Memory B cell (primary cell): ENCODE results near the gene SUFU.
"Not testable (repeated sequence)": the region's sequence is repeated elsewhere in the genome, so short reads cannot be mapped to it uniquely, and the experiment has no call there.

Experiments
- ATAC-seq: fragments of 150-1000 bp; cut with Tn5 transposase; 2 replicates; pipeline ENCODE4 v1.10.0; 2021; ENCODE audit warnings: low read depth, mild to moderate bottlenecking, moderate library complexity
- DNase-seq, 2 donors: peaks; one replicate each; pipeline ENCODE4 v3.0.0; 2022; ENCODE audit warnings: low spot score in 2 of 2
- H3K27ac Mint-ChIP-seq: one replicate; pipeline ENCODE4 v1.8.0; 2022; ENCODE audit warnings: mild to moderate bottlenecking, moderate library complexity, mixed read lengths
- H3K27me3 Mint-ChIP-seq: one replicate; pipeline ENCODE4 v1.8.0; 2022; ENCODE audit warnings: mixed read lengths
- H3K36me3 Mint-ChIP-seq: one replicate; pipeline ENCODE4 v1.8.0; 2022; ENCODE audit warnings: mild to moderate bottlenecking, mixed read lengths
- H3K4me1 Mint-ChIP-seq: one replicate; pipeline ENCODE4 v1.8.0; 2022; ENCODE audit warnings: mixed read lengths
- H3K4me3 Mint-ChIP-seq: one replicate; pipeline ENCODE4 v1.8.0; 2022; ENCODE audit warnings: mild to moderate bottlenecking, moderate library complexity, mixed read lengths
- H3K9me3 Mint-ChIP-seq: one replicate; pipeline ENCODE4 v1.8.0; 2022; ENCODE audit warnings: mixed read lengths

Gene SUFU

GRCh38 chr10:102656791-102657371 lies 153.1 kb downstream of the SUFU start:
- ATAC-seq (no peak), DNase-seq (no peak)
- H3K27ac Mint-ChIP-seq, result no peak overlapping the region
- peaks cover 25% of the 10 kb centered on the region for H3K4me1 Mint-ChIP-seq
- H3K27me3 Mint-ChIP-seq, result no peaks in the 10 kb centered on the region
- H3K9me3 Mint-ChIP-seq, result no peaks in the 10 kb centered on the region
- H3K36me3 Mint-ChIP-seq, result peaks cover 39% of the 10 kb centered on the region
- no peak overlapping the region for H3K4me3 Mint-ChIP-seq

- no peak for ATAC-seq
- Mint-ChIP-seq H3K27me3 (no peaks in the 10 kb centered on the region), H3K4me3 (no peak overlapping the region), H3K4me1 (peaks cover 20% of the 10 kb centered on the region), H3K9me3 (no peaks in the 10 kb centered on the region), H3K36me3 (peaks cover 39% of the 10 kb centered on the region), H3K27ac (no peak overlapping the region)
- DNase-seq, result no peak
Observed at GRCh38 chr10:102657451-102657850, 153.7 kb downstream of the SUFU start.

- ATAC-seq (no peak), DNase-seq (no peak)
- H3K9me3 Mint-ChIP-seq, result no peaks in the 10 kb centered on the region
- H3K27me3 Mint-ChIP-seq, result no peaks in the 10 kb centered on the region
- H3K4me1 Mint-ChIP-seq, result peaks cover 18% of the 10 kb centered on the region
- H3K36me3 Mint-ChIP-seq, result peaks cover 37% of the 10 kb centered on the region
- no peak overlapping the region for H3K27ac Mint-ChIP-seq
- H3K4me3 Mint-ChIP-seq, result no peak overlapping the region
Observed at GRCh38 chr10:102657984-102658724, 154.4 kb downstream of the SUFU start.

- ATAC-seq, result no peak
Observed at GRCh38 chr10:102658802-102659201, 155.0 kb downstream of the SUFU start.

GRCh38 chr10:102660888-102661657 lies 157.3 kb downstream of the SUFU start:
- no peaks in the 10 kb centered on the region for H3K27me3 Mint-ChIP-seq
- H3K27ac Mint-ChIP-seq, result no peak overlapping the region
- peaks cover 9% of the 10 kb centered on the region for H3K4me1 Mint-ChIP-seq
- ATAC-seq (peak; percentile 81), DNase-seq (no peak)
- H3K9me3 Mint-ChIP-seq, result no peaks in the 10 kb centered on the region
- H3K4me3 Mint-ChIP-seq, result peak overlapping the region; percentile 37
- peaks cover 18% of the 10 kb centered on the region for H3K36me3 Mint-ChIP-seq

More at GRCh38 chr10:102658802-102659201, 155.0 kb downstream of the SUFU start:
- Mint-ChIP-seq H3K27ac (no peak overlapping the region), H3K4me1 (peaks cover 11% of the 10 kb centered on the region), H3K27me3 (no peaks in the 10 kb centered on the region), H3K4me3 (no peak overlapping the region), H3K36me3 (peaks cover 31% of the 10 kb centered on the region), H3K9me3 (no peaks in the 10 kb centered on the region)
- DNase-seq, result no peak

- H3K36me3 Mint-ChIP-seq, result peaks cover 13% of the 10 kb centered on the region
- ATAC-seq (no peak), DNase-seq (no peak)
- H3K27ac Mint-ChIP-seq, result no peak overlapping the region
- H3K4me1 Mint-ChIP-seq, result peaks cover 9% of the 10 kb centered on the region
- H3K4me3 Mint-ChIP-seq, result peak overlapping the region; percentile 37
- no peaks in the 10 kb centered on the region for H3K27me3 Mint-ChIP-seq
- no peaks in the 10 kb centered on the region for H3K9me3 Mint-ChIP-seq
Observed at GRCh38 chr10:102661658-102662028, 157.9 kb downstream of the SUFU start.

- DNase-seq (no peak), ATAC-seq (no peak)
- H3K4me3 Mint-ChIP-seq, result no peak overlapping the region
- H3K4me1 Mint-ChIP-seq, result peaks cover 3% of the 10 kb centered on the region
- no peaks in the 10 kb centered on the region for H3K27me3 Mint-ChIP-seq
- H3K36me3 Mint-ChIP-seq, result no peaks in the 10 kb centered on the region
- no peaks in the 10 kb centered on the region for H3K9me3 Mint-ChIP-seq
- no peak overlapping the region for H3K27ac Mint-ChIP-seq
Observed at GRCh38 chr10:102665904-102666509, 162.2 kb downstream of the SUFU start.

GRCh38 chr10:102667411-102667810 lies 163.6 kb downstream of the SUFU start:
- H3K27ac Mint-ChIP-seq, H3K27me3 Mint-ChIP-seq, H3K4me1 Mint-ChIP-seq, ATAC-seq, H3K9me3 Mint-ChIP-seq, DNase-seq, H3K4me3 Mint-ChIP-seq, H3K36me3 Mint-ChIP-seq: not testable (repeated sequence)

GRCh38 chr10:102668326-102669107 lies 164.7 kb downstream of the SUFU start:
- no peak for DNase-seq
- H3K4me3 Mint-ChIP-seq, result no peak overlapping the region
- no peak for ATAC-seq
- no peaks in the 10 kb centered on the region for H3K27me3 Mint-ChIP-seq
- H3K9me3 Mint-ChIP-seq, result no peaks in the 10 kb centered on the region
- H3K27ac Mint-ChIP-seq, result no peak overlapping the region
- H3K4me1 Mint-ChIP-seq, result no peaks in the 10 kb centered on the region
- no peaks in the 10 kb centered on the region for H3K36me3 Mint-ChIP-seq

GRCh38 chr10:102669206-102670064 lies 165.7 kb downstream of the SUFU start:
- no peaks in the 10 kb centered on the region for H3K9me3 Mint-ChIP-seq
- no peaks in the 10 kb centered on the region for H3K36me3 Mint-ChIP-seq
- peaks cover 7% of the 10 kb centered on the region for H3K4me1 Mint-ChIP-seq
- H3K27me3 Mint-ChIP-seq, result no peaks in the 10 kb centered on the region
- no peak for DNase-seq
- ATAC-seq, result no peak
- no peak overlapping the region for H3K27ac Mint-ChIP-seq
- H3K4me3 Mint-ChIP-seq, result no peak overlapping the region

- H3K27me3 Mint-ChIP-seq, result no peaks in the 10 kb centered on the region
- DNase-seq (no peak), ATAC-seq (no peak)
- H3K4me1 Mint-ChIP-seq, result peaks cover 7% of the 10 kb centered on the region
- no peak overlapping the region for H3K27ac Mint-ChIP-seq
- no peak overlapping the region for H3K4me3 Mint-ChIP-seq
- H3K36me3 Mint-ChIP-seq, result no peaks in the 10 kb centered on the region
- no peaks in the 10 kb centered on the region for H3K9me3 Mint-ChIP-seq
Observed at GRCh38 chr10:102670065-102670670, 166.4 kb downstream of the SUFU start.

- peaks cover 10% of the 10 kb centered on the region for H3K4me1 Mint-ChIP-seq
- DNase-seq, result no peak
- H3K9me3 Mint-ChIP-seq, result no peaks in the 10 kb centered on the region
- ATAC-seq, result no peak
- no peak overlapping the region for H3K27ac Mint-ChIP-seq
- no peaks in the 10 kb centered on the region for H3K27me3 Mint-ChIP-seq
- no peak overlapping the region for H3K4me3 Mint-ChIP-seq
- H3K36me3 Mint-ChIP-seq, result no peaks in the 10 kb centered on the region
Observed at GRCh38 chr10:102670871-102671434, 167.2 kb downstream of the SUFU start.
